GM11168 (cell line): Measurements from ENCODE around the gene MRPL39.
"Not testable (repeated sequence)": the region's sequence is repeated elsewhere in the genome, so short reads cannot be mapped to it uniquely, and the experiment has no call there.

Source experiments
- in situ Hi-C: fragments of 300-500 bp; cut with MboI; formaldehyde crosslinking; loops from one replicate; pipeline ENCODE4 v1.12.0; 2022; ENCODE audit warnings: low sequenced_read_pairs; ENCODE audit not compliant: unreplicated experiment

The MRPL39 gene

DNA sequence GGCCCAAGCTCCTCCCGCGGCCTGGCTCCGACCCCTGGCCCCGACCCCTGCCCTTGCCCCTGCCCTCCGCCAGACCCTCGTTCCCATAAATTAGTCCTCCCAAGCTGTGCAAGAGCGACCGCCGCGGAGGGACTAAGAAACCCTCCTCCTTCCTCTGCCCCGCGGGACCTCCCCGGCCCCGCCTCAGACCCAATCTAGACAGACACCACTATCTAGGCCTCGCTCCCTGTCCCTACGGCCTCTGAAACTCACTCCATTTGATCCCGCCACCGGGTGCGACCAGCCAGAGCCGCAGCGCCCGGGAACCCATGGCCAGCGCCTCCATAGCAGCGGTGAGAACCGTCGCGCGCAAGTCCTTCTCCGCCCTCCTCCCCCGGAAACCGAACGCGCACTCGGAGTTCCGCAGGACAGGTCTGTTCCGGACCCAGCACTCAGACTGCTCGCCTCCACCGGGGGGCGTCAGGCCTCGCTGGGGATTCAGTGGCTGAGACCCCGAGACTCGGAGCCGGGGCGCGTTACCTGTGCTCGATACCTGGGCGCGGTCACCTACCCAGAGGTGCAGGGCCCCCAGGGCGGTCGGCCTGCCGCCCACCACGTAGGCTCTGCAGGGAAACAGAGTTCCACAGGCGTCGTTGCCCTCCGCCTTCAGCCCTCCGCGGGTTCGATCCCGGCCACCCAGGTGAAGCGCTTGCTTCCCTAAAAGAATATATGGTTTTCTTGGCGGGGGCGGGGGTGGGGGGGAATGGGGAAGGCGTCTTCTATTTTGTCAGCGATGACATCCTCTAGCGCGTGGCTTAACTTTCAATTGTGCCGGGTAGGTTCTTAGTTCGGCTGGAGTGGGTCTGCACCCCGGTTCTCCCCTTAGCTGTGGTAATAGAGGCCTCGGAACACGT is at the start of gene MRPL39:
Gene MRPL39 (minus strand): TSS at position 331 of the 893 bp plus-strand sequence. CDS start 6 bp downstream, at position 325.
- in situ Hi-C loops = loop anchor here (25.0 kb wide), 1 partner anchor 255 kb away; no protein-coding TSS in a partner anchor

DNA sequence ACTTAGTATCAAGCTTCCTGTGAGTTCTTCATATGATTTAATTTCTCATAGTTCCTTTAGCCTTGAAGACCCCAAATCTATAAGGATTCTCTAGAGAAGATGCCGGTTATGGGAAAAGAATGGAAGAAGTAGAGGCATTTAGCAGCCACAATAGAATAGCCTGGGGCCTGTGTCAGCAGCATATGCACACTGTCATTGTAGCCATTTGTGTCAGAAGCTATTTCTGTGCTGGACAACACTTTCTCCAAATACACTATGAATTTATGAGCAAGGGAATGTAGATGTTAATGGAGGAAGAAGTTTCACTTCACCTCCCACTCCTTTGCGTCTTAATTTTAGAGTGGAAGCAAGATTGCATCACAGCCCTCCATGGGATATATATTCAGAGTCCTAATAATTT is 49.1 kb upstream of the MRPL39 start:
- in situ Hi-C loops = no loop called here

DNA sequence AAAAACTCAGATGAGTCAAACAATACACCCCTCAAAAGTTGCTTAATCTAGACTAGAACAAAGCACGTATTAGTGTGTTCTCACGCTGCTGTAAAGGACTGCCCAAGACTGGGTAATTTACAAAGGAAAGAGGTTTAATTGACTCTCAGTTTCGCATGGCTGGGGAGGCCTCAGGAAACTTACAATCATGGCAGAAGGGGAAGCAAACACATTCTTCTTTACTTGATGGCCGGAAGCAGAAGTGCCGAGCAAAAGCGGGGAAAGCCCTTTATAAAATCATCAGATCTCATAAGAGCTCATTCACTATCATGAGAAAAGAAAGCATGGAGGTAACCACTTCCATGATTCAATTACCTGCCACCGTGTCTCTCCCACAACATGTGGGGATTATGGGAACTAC is 41.9 kb upstream of the MRPL39 start:
- in situ Hi-C loops = no loop called here

DNA sequence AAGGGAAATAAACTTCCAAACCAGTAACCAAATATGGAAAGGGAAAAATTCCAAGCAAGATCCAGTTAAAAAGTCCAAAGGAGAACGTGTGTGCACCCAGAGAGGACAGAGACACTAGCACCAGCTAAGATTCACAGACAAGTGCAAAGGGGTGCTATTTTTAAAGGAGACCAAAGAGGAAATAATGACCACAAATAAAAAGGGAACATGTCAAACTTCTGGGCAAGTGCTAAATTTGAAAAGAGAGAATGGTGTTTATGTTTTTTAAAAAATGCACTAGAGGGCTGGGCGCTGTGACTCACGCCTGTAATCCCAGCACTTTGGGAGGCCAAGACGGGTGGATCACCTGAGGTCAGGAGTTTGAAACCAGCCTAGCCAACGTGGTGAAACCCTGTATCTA is 40.4 kb upstream of the MRPL39 start:
- in situ Hi-C loops = no loop called here

DNA sequence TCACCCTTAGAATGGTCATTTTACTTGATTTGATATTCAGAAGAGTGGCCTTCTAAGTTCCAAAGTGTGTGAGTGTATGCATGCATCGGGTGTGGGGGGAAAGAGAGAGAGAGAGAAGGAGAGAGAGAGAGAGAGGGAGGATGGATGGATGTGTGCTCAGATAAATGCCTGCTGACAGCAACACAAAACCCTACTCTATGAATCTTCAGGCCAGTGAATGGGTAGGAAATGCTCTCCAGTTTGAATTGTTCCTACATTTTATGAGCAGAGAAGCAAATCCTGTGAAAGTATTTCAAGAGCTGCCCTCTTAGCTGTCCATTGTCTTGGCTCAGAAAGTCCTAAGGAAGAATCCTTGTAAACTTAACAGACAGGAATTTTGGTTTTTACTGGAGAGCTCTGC is 39.2 kb upstream of the MRPL39 start:
- in situ Hi-C loops = no loop called here

DNA sequence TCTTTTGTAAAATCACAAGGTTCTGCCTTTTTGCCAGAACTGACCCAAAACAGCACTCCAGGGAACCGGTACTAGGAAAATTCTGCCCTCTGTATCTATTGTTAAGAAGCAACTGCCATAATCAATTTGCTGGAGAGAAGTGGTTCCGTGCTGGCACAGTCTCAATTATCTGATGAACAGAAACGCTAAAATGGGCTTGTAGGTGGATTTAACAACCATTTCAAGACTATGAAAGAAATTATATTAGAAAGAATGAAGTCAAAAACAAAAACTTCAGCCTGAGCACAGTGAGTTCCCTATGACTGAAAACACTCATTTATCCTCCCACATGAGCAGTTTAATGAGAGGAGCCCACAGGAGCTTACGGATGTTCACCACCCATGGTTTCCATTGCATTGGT is 36.2 kb upstream of the MRPL39 start:
- in situ Hi-C loops = no loop called here

DNA sequence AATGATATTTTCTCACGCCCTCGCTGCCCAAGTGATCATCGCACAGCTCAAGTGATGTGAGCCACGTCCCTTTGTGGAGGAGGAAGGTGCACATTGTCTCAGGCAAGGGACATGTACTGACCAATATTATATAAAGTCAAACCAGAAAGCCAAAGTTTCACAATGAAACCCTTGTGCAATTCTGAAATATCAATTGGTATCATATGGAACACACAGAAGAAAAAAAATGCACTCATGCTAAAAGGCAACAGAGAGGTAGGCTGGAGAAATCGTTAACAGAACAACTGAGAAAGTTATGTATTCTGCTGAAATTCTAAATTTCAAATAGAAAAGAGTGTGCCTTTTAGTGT is 33.6 kb upstream of the MRPL39 start:
- in situ Hi-C loops = no loop called here

DNA sequence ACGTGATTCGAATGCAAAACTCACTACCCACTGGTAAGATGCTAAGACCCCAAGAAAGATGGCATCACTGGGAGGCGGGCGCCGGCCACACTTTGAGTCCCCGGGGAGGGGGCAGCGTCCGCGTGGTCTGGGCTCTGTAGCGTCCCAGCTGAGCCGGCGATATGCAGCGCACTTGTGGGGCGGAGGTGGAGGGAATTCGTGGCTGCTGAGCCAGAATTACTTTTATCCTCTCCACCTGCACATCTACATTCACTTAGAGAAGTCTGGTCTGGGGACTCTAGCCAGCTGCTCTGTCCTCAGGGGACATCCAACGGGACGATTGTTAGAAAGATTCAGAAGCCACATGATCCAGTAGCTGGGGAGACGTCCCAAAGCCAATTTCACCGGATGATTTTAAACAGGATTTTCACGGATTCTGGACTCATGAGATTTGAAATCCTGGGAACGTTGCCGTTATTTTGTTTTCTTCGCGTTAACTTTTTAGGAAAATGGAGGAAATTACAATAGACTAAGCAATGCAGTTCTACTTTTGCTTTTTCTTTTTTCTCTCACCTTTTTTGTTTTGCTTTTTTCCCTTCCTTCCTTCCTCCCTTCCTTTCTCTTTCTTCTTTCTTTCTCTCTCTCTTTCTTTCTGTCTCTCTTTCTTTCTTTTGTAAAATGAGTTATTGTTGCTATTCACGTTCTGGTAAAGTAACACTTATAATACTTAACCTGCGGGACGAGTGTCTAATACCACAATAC is 33.1 kb upstream of the MRPL39 start:
- in situ Hi-C loops = no loop called here

DNA sequence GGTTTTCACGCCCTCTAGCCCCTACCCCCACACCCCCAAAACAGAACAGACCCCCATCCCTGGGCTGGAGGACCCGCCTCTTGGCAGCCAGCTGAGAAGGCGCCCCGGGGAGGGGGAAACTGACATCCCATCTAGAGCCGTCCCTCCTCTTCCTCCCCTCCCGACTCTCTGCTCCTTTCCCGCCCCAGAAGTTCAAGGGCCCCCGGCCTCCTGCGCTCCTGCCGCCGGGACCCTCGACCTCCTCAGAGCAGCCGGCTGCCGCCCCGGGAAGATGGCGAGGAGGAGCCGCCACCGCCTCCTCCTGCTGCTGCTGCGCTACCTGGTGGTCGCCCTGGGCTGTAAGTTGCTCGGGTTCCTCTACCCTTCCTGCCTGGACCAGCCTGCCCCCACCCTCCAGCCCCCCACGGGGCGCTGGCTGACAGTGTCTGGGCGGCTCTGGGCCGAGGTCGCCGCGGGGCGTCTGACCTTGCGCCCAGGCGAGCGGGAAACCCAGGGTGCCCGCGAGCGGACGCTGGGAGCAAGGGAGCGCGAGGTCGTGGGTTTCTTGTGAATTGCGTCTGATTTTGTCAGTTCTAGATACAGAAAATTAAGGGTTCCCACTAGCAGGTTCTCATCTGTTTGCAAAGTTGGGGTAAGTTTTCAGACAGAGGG is 32.4 kb upstream of the MRPL39 start:
- in situ Hi-C loops = no loop called here

DNA sequence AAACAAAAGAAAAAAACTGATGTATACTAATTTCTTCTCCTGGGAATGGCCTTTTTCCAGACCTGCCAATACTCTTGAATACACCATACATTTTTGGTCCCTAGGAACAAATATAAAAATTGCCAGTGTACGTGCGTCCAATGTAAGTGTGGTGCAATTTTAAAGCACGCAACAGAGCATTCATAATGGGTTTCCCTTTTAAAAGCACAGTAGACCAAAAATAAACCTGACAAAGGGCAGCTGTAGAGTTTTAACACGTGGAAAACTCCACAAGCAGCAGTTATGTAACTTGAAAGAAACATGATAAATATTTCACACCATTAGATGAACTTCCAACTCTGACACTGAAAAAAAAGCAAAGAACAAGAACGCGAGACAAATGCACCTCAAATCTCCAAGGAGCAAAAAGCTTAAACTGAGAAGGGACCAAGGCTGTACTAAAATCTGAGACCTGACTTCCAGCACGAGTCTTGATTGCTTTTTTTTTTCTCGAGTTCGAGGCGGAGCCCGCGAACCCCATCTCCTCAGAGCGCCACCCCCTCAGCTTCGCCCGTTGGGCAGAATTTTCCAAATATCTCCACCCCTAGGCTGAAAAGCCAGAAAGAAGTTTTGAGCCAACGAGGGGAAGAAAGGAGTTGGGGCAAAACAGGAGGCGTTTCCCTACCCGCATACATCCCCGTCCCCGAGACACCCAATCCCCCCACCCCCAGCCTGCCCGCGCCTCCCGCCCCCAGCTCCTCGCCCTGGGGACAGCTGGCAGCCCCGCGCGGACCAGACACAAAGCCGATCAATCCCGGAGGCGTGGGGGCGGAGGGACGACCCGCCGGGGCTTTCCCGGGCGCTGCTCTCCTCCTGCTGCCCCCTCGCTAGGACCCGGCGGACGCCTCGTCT is 31.6 kb upstream of the MRPL39 start, which contains the start of gene JAM2:
Gene JAM2 (plus strand): TSS at position 599 of the 891 bp plus-strand sequence. CDS start 564 bp downstream, outside the sequence.
- in situ Hi-C loops = no loop called here

DNA sequence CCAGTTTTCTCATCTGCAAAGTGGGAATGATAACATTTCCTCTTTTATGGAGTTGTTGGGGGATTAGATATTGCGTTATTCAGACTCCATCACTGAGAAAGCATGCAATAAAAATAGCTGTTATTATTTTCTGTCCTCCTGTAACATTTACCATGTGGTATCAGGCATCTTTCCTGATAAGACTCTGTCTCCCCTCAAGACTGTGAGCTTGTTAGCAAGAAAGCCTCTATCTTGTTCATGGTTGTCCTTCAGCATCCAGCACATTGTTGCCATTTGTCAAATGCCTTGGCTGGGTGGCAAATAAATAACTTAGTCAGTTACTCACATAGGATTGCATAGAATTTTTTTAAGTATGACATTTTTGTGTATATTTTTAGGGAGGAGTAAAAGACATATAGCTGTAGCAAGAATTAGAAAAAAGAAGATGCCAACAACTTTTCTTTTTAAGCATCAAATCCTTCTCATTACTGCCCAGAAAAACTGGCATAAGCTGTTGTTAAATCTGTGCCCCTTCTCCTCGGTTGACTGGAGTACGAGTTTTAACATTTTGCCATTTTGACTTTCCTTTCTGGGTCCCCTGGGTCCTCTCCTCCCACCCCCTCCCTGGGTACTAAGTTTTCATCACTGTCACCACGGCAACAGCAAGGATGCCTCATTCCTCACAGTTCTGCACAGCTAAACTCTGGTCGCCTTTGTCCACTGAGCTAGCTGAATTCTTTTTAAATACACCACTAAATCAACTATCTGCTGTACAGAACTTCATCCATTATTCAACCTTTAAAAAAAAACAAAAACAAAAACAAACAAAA is 30.8 kb upstream of the MRPL39 start:
- in situ Hi-C loops = no loop called here

DNA sequence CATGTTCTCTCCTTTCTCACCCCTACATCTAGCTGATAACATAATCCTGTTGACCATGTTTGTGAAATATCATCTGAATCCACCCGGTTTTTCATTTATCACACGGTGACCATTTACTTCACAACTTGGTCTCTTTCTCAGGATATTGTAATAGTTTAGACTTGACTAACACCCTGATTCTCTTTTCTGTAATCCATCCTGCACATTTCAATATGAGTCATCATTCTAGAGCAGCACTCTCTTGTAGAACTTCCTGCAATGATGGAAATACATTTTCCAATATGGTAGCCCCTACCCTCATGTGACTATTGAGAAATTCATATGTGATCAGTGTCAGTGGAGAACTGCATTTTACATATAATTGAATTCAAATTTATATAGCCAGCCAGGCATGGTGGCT is 29.4 kb upstream of the MRPL39 start:
- in situ Hi-C loops = no loop called here

DNA sequence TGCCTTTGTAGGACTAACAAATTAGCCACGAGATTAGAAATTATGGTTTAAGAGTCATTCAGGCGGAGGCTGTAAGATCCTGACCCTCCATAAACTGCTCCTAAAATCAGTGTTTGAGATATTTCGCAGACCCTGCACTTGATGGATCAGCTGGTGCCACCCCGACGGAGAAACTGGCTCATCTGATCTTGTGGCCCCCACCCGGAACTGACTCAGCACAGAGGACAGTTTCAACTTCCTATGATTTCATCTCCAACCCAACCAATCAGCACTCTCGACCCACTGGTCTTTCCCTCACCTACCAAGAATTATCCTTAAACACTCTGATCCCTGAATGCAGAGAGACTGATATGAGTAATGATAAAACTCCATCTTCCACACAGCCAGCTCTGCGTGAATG is 28.0 kb upstream of the MRPL39 start:
- in situ Hi-C loops = no loop called here

DNA sequence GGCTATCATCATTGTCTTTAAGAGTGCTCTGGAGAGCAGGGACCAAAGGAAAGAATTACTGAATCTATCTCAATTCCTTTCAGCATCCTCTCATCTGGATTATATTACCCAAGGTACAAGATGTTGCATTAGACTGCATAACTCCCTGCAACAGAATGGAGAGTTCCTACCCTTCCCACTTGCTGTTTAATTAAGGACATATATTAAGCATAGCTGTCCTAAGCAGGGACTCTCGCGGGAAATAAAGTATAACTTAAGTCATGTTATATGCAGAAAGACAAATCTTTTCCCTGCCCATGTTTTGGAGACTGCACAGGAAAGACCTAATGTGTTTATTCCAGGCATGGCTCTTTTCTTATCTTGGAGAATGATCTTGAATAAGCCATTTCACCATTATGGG is 25.0 kb upstream of the MRPL39 start:
- in situ Hi-C loops = no loop called here

DNA sequence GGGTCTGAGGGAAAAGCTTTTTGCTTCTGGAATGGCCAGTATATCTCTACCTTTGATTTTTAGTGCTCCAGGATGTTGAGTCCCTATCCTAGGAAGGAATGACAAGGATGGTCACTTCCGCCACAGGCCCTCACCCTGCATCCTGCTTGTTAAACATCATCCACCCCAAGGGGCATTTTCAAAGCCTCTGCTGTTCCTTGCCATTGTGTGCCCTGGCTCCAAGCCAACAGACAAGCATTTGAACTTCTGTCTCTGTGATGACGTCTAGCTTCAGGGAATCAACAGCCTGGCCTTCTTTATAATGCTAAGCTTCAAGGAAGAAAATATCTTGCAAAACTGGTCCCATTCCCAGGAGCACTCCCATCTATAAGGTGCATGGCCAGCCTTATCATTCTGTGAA is 19.5 kb upstream of the MRPL39 start:
- in situ Hi-C loops = no loop called here

DNA sequence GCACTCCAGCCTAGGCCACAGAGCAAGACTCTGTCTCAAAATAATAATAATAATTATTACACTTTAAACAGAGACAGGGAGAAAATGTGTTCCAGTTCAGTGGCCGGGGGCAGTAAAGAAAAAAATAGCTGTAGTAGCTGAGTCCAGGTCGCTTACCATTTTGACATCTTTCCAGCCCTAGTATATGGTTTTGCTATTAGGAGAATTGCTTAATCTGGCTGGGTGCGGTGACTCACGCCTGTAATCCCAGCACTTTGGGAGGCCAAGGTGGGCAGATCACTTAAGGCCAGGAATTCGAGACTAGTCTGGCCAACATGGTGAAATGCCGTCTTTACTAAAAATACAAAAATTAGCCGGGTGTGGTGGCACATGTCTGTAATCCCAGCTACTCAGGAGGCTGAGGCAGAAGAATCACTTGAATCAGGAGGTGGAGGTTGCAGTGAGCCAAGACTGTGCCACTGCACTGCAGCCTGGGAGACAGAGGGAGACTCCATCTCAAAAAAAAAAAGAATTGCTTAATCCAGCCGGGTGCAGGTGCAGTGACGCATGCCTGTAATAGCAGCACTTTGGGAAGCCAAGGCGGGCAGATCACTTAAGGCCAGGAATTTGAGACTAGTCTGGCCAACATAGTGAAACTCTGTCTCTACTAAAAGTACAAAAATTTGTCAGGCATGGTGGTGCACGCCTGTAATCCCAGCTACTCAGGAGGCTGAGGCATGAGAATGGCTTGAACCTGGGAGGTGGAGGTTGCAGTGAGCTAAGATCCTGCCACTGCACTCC is 18.7 kb upstream of the MRPL39 start:
- in situ Hi-C loops = not testable (repeated sequence)

DNA sequence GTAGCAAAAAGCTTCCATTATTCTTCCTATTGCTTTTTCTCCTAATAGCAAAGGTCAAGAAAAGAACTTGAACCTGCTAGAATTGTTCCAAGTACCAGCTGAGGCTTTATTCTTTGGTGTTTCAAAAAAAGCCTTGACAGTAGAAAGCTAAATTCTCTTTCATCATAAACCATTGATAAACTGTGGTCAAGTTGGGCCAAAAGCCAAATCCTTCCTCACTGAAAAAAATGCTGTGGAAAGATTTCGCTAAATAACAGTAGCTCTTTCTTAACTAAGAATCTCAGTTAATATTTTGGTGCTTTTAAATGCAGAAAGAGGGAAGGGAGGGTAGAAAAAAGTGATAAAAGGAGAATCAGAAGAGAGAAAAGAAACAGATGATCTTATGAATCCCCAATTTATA is 17.8 kb upstream of the MRPL39 start:
- in situ Hi-C loops = no loop called here

DNA sequence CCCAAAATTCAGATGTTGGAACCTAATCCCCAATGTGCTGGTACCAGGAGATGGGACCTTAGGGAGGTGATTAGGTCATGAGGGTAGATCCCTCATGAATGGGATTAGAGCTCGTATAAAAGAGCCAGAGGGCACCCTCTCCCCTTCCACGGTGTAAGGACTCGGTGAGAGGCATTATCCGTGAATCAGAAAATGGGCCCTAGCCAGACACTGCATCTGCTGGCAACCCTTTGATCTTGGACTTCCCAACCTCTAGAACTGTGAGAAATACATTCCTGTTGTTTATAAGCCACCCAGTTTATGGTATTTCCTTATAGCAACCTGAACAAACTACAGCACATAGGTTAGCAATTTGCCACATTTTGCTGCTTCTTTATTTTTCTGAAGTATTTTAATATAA is 17.2 kb upstream of the MRPL39 start:
- in situ Hi-C loops = loop anchor here (25.0 kb wide), 1 partner anchor 238 kb away; no protein-coding TSS in a partner anchor
